B cell (primary cell): ENCODE results near the gene RHBDF1. TPM values are rescaled to one million over a fixed set of nuclear protein-coding genes. Genes with fewer than 3 reads are reported as not detected.

Experiments used
- ATAC-seq: fragments of 200-7000 bp; cut with Tn5 transposase; one replicate; pipeline ENCODE4 v1.10.0; 2021; ENCODE audit warnings: low read depth, mild to moderate bottlenecking, moderate number of reproducible peaks, moderate library complexity
- CTCF ChIA-PET: fragments of 350-600 bp; sonication (Branson Sonifier 250); formaldehyde crosslinking; loops from one replicate; lab custom pipeline; 2021; ENCODE audit warnings: antibody characterized with exemption, inconsistent platforms; lab: Charles Lee
- POLR2A ChIA-PET: fragments of 350-600 bp; sonication (Branson Sonifier 250); formaldehyde crosslinking; loops from one replicate; lab custom pipeline; 2021; ENCODE audit warnings: antibody characterized with exemption; lab: Charles Lee
- DNase-seq: peaks from one replicate; pipeline ENCODE4 v3.0.0; 2013
- H2AFZ ChIP-seq: 2 replicates; pipeline ENCODE4 v1.6.1; 2012; ENCODE audit warnings: mild to moderate bottlenecking, low read depth, low read length; ENCODE audit not compliant: insufficient read depth, poor library complexity, severe bottlenecking
- H3K27ac ChIP-seq, 2 donors: 1 replicate in 1 of 2; 2 replicates in 1 of 2; pipeline ENCODE4 v1.5.1; 2012 to 2013; ENCODE audit warnings: low read length in 2 of 2, mild to moderate bottlenecking in 2 of 2, moderate library complexity in 1 of 2
- H3K27me3 ChIP-seq, 4 experiments: fragments of 200-600 bp in 1 of 4; sonication (generic) in 1 of 4; replicated peaks in 1 of 4; 1 replicate in 2 of 4; 2 replicates in 2 of 4; pipeline versions ENCODE4 v1.6.1 to v1.7.0; 2013 to 2016; ENCODE audit warnings: low read length in 3 of 4, mild to moderate bottlenecking in 2 of 4, mixed read lengths in 1 of 4, moderate library complexity in 1 of 4; ENCODE audit not compliant: insufficient read depth in 4 of 4, control insufficient read depth in 3 of 4; ENCODE audit errors: control extremely low read depth in 1 of 4
- H3K36me3 ChIP-seq, 2 experiments: replicated peaks in 1 of 2; 1 replicate in 1 of 2; 2 replicates in 1 of 2; pipeline versions ENCODE4 v1.6.1 to v1.7.1; 2013; ENCODE audit warnings: low read length in 1 of 2; ENCODE audit not compliant: insufficient read depth in 2 of 2, control insufficient read depth in 1 of 2; ENCODE audit errors: control extremely low read depth in 1 of 2, extremely low read depth in 1 of 2
- H3K4me1 ChIP-seq, 2 donors: fragments of 200-600 bp in 1 of 2; sonication (generic) in 1 of 2; 1 replicate in 1 of 2; 2 replicates in 1 of 2; pipeline versions ENCODE4 v1.5.1 to v1.6.1; 2013 to 2017; ENCODE audit warnings: low read length in 2 of 2; ENCODE audit not compliant: control insufficient read depth in 2 of 2, insufficient read depth in 2 of 2
- H3K4me2 ChIP-seq: replicated peaks from 2 replicates; pipeline ENCODE3; 2012; ENCODE audit warnings: mild to moderate bottlenecking, low read depth, low read length; ENCODE audit not compliant: poor library complexity, severe bottlenecking
- H3K4me3 ChIP-seq, 5 experiments: fragments of 200-600 bp in 1 of 5; sonication (generic) in 1 of 5; 1 replicate in 3 of 5; 2 replicates in 2 of 5; pipeline versions ENCODE4 v1.5.1 to v1.7.0; 2011 to 2016; ENCODE audit warnings: low read length in 4 of 5, mild to moderate bottlenecking in 4 of 5, low read depth in 2 of 5, control low read depth in 1 of 5, moderate library complexity in 1 of 5; ENCODE audit not compliant: insufficient read depth in 1 of 5; ENCODE audit errors: control extremely low read depth in 1 of 5, extremely low read depth in 1 of 5
- H3K79me2 ChIP-seq: fragments of 200-600 bp; sonication (generic); one replicate; pipeline ENCODE4 v1.6.0; 2016; ENCODE audit warnings: low read length; ENCODE audit not compliant: control insufficient read depth, insufficient read depth
- H3K9ac ChIP-seq: fragments of 200-600 bp; sonication (generic); 2 replicates; pipeline ENCODE4 v1.6.1; 2017; ENCODE audit warnings: mild to moderate bottlenecking, low read length, moderate library complexity
- H3K9me3 ChIP-seq, 3 donors: one replicate each; pipeline versions ENCODE4 v1.6.1 to v1.7.1; 2013; ENCODE audit warnings: low read length in 2 of 3; ENCODE audit not compliant: control insufficient read depth in 2 of 3, insufficient read depth in 1 of 3; ENCODE audit errors: control extremely low read depth in 1 of 3
- H4K20me1 ChIP-seq: 2 replicates; pipeline ENCODE4 v1.6.0; 2012; ENCODE audit warnings: mild to moderate bottlenecking, low read length; ENCODE audit not compliant: insufficient read depth, control insufficient read depth, poor library complexity, severe bottlenecking
- H3K27ac Mint-ChIP-seq: one replicate; pipeline ENCODE4 v1.8.0; 2021; ENCODE audit warnings: mixed read lengths
- H3K27me3 Mint-ChIP-seq: one replicate; pipeline ENCODE4 v1.8.0; 2021; ENCODE audit warnings: mixed read lengths
- H3K4me1 Mint-ChIP-seq: one replicate; pipeline ENCODE4 v1.8.0; 2021; ENCODE audit warnings: mixed read lengths
- H3K4me3 Mint-ChIP-seq: one replicate; pipeline ENCODE4 v1.8.0; 2021; ENCODE audit warnings: mixed read lengths
- H3K9me3 Mint-ChIP-seq: one replicate; pipeline ENCODE4 v1.8.0; 2022; ENCODE audit warnings: mixed read lengths; ENCODE audit not compliant: insufficient read depth
- CTCF ChIP-seq: fragments of 200-600 bp; IDR thresholded peaks from one replicate; pipeline ENCODE4 v1.8.0; 2022; ENCODE audit warnings: antibody characterized with exemption, mild to moderate bottlenecking
- EZH2 ChIP-seq: IDR thresholded peaks from 2 replicates; pipeline ENCODE4 v1.6.1; 2012; ENCODE audit warnings: borderline replicate concordance, low read depth, mild to moderate bottlenecking, moderate library complexity, low read length; ENCODE audit not compliant: insufficient read depth, poor library complexity, severe bottlenecking
- WGBS: methylation state at CpG from one replicate; pipeline ENCODE4 v1.1.5; 2013; ENCODE audit warnings: missing lambda C conversion rate; ENCODE audit not compliant: insufficient coverage; 5-methylcytosine and 5-hydroxymethylcytosine counted together
- intact Hi-C: fragments of 100-400 bp; cut with micrococcal nuclease; formaldehyde crosslinking; loops from one replicate; pipeline ENCODE4 v1.10.0; 2022
- polyA plus RNA-seq: library from polyadenylated mRNA; depleted of rRNA; stranded (reverse); fragments of >200 nt; gene quantifications from 2 replicates; pipeline ENCODE4 v1.2.3, GENCODE V29; 2012
- total RNA-seq, 2 donors: library from RNA; stranded (reverse); fragments of 120-200 nt in 1 of 2; gene quantifications; 1 replicate in 1 of 2; 2 replicates in 1 of 2; pipeline versions ENCODE4 v1.2.3 to v1.2.4, GENCODE V29; 2013 to 2022

The RHBDF1 gene
- total and polyA plus RNA-seq, 2 donors (not counting 1 experiment from before 2014, with no cell fraction given) = 0.42 to 0.76 TPM

GRCh38 chr16:116015-116414 lies 43.6 kb upstream of the RHBDF1 start:
- Histone ChIP-seq H3K27me3 (no peaks in the 10 kb centered on the region), H3K36me3 (peaks cover 0 to 23% of the 10 kb centered on the region in 2 experiments), H3K4me1 (peaks cover 0 to 6% of the 10 kb centered on the region in 2 donors), H3K9ac (no peak overlapping the region), H3K27ac (no peak overlapping the region), H3K4me3 (no peak overlapping the region), H3K4me2 (no peak overlapping the region), H2AFZ (no peak overlapping the region), H4K20me1 (peaks cover 4% of the 10 kb centered on the region), H3K79me2 (peaks cover 5% of the 10 kb centered on the region), H3K9me3 (no peaks in the 10 kb centered on the region)
- Mint-ChIP-seq H3K4me1 (peaks cover 4% of the 10 kb centered on the region), H3K4me3 (no peak overlapping the region), H3K27ac (no peak overlapping the region), H3K9me3 (no peaks in the 10 kb centered on the region), H3K27me3 (no peaks in the 10 kb centered on the region)
- ChIA-PET POLR2A (no interaction called here), CTCF (interaction anchor here (0.7 to 3.9 kb wide), 5 partner anchors 9 to 246 kb away, joined by 3 to 23 read pairs (median 4); partner anchors contain the start of gene HBQ1)
- 93% methylated on average over 2 of the region's 7 CpGs for WGBS
- DNase-seq (no peak), ATAC-seq (no peak)
- intact Hi-C loops = no loop called here
- TF ChIP-seq CTCF (no peak), EZH2 (no peak)

- intact Hi-C loops = no loop called here
- TF ChIP-seq CTCF (no peak), EZH2 (no peak)
- Mint-ChIP-seq H3K27ac (no peak overlapping the region), H3K4me3 (no peak overlapping the region), H3K9me3 (no peaks in the 10 kb centered on the region), H3K4me1 (peaks cover 4% of the 10 kb centered on the region), H3K27me3 (no peaks in the 10 kb centered on the region)
- H3K4me2 ChIP-seq = no peak overlapping the region
- whole genome bisulfite sequencing = no CpG with 5 or more reads among the region's 2 CpGs
- H3K9ac ChIP-seq = no peak overlapping the region
- DNase-seq (no peak), ATAC-seq (no peak)
- no peaks in the 10 kb centered on the region for H3K9me3 ChIP-seq
- peaks cover 2 to 25% of the 10 kb centered on the region in 2 experiments for H3K36me3 ChIP-seq
- no peak overlapping the region for H3K27ac ChIP-seq
- no peak overlapping the region for H2AFZ ChIP-seq
- ChIA-PET POLR2A (no interaction called here), CTCF (interaction anchor here (1.3 kb wide), 1 partner anchor 247 kb away, joined by 4 read pairs; no protein-coding TSS in a partner anchor)
- H4K20me1 ChIP-seq = peaks cover 4% of the 10 kb centered on the region
- no peaks in the 10 kb centered on the region for H3K79me2 ChIP-seq
- no peaks in the 10 kb centered on the region for H3K27me3 ChIP-seq
- H3K4me1 ChIP-seq = peaks cover 0 to 6% of the 10 kb centered on the region in 2 donors
- no peak overlapping the region for H3K4me3 ChIP-seq
Measured at GRCh38 chr16:114327-114726, 41.9 kb upstream of the RHBDF1 start.
